ES-I3 (cell line): ENCODE results near the gene DRAP1.
A peak's percentile ranks its signal among the peaks of the same experiment; 100 is the strongest.

ENCODE experiments used
- H3K36me3 ChIP-seq: 2 replicates; pipeline ENCODE4 v1.6.1; 2013; ENCODE audit warnings: mild to moderate bottlenecking, low read length, control low read depth, moderate library complexity; ENCODE audit not compliant: insufficient read depth
- H3K4me1 ChIP-seq: 2 replicates; pipeline ENCODE4 v1.6.1; 2013; ENCODE audit warnings: mild to moderate bottlenecking, control low read depth, low read length; ENCODE audit not compliant: insufficient read depth
- H3K9ac ChIP-seq: 2 replicates; pipeline ENCODE4 v1.6.1; 2013; ENCODE audit warnings: low read depth, mild to moderate bottlenecking, low read length, moderate library complexity
- H3K9me3 ChIP-seq: 2 replicates; pipeline ENCODE4 v1.6.1; 2013; ENCODE audit warnings: mild to moderate bottlenecking, low read length, moderate library complexity; ENCODE audit not compliant: control insufficient read depth, insufficient read depth

The DRAP1 gene

DNA sequence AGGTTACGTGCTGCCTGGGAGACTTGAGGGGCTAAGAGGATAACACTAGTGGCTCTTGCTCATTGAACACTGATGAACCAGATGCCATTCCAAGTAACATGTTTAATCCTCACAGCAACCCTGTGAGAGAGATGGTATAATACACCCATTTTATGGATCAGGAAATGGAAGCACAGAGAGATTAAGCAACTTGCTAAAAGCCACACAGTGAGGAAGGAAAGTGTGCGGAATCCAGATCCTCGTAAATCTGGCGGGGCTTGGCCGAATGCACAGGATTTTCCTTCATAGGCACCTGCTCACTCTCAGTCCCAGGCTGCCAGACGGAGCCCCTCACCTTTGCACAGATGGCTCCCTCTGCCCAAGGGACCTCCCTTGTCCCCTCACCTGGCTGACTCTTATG is 11.3 kb upstream of the DRAP1 start:
- Histone ChIP-seq H3K36me3 (no peaks in the 10 kb centered on the region), H3K4me1 (peaks cover 19% of the 10 kb centered on the region; the same call in 1 of the 2 replicates), H3K9me3 (no peaks in the 10 kb centered on the region), H3K9ac (no peak overlapping the region)

DNA sequence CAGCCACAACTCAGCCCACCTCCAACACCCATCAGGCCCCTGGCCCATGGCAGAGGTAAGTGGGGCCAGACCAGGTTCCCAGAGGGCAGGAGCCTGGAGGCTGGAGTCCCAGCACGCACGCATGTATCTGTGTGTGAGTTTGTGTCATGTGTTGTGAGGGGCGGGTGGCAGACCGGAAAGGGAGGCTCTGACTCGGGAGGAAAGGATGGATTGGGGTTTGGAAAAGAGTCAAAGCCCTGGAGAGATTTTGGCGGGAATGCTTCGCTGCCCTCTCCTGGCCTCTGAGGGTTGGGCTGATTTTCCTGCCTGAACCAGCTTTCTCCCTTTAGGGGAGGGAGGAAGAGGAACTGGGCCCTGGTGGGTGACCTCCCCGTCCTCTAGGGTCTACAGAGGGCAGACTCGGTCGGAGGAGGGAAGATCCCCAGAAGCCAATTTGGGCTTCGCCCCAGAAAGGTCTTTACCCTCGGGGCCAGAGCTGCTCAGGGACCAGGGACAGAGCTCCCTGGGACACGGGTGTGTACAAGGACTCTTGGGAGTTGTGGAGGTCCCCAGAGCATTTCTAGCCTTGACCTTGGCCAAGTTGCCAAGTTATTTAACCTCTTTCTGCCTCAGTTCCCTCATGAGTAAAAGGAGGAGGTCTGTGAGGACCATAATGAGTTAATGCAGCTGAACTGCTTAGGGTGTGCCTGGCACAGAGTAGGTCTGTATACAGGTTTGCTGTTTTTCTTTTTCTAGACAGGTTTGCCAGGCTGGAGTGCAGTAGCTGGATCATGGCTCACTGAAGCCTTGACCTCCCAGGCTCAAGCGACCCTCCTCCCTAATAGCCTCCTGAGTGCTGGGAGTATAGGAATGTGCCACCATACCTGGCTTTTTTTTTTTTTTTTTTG is 7.3 kb upstream of the DRAP1 start:
- H3K9ac ChIP-seq, result no peak overlapping the region
- H3K9me3 ChIP-seq, result no peaks in the 10 kb centered on the region
- H3K4me1 ChIP-seq, result peaks cover 27% of the 10 kb centered on the region; the same call in 1 of the 2 replicates
- no peaks in the 10 kb centered on the region for H3K36me3 ChIP-seq

DNA sequence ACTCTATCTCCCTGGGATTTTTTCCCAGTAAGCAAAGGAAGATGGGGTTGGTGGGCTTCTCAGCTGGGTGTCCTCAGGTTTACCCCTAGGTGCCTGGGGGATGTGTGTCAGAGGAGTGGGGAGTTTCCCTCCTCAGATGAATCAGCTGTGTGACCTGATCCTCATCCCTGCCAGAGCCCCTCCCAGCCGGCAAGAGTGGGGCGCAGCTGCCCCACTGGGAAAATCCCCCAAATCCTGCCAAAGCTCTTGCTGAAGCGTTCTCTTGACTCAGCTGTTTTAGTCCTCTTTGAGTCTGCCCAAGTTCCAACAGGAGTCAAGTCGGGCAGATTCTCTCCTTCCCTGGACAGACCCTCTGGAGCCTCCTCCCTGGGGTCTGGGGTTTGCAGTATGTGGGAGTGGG is 6.4 kb upstream of the DRAP1 start:
- Histone ChIP-seq H3K9ac (no peak overlapping the region), H3K4me1 (peaks cover 27% of the 10 kb centered on the region; the same call in 1 of the 2 replicates), H3K9me3 (no peaks in the 10 kb centered on the region), H3K36me3 (no peaks in the 10 kb centered on the region)

DNA sequence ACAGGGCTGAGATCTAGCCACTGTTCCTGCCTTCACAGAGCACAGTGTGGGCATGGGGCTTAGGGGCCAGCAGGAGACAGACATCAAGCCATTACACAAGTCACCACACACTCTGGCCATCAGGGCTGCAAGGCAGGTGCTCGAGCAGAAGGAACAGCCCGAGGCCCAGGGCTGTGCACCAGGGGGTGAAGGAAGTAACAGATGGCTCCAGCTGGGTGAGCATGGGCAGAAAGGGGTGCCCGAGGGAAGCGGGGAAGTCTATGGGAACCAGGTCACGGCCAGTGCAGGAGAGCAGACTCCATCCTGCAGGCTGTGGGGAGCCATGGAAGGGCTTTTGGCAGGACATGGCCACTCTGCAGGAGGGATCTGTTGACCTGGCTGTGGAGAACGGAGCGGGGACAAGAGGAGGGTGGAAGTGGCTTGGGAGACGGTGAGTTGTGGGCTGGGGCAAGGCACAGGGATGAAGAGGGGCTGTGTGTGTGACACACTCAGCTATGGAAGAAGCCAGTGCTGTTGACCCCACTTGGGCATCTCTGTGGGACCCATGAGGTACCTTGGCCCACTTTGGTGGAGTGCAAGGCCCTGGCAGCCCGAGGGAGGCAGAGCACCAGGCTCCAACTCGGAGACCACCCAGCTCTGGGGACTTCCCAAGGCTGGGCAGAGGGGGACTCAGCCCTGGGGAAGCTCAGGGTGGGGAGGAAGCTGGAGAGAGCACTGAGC is 4.0 kb upstream of the DRAP1 start:
- H3K36me3 ChIP-seq, result no peaks in the 10 kb centered on the region
- no peaks in the 10 kb centered on the region for H3K9me3 ChIP-seq
- H3K4me1 ChIP-seq, result peaks cover 27% of the 10 kb centered on the region; the same call in 1 of the 2 replicates
- peak overlapping the region; percentile 28; the same call in 1 of the 2 replicates for H3K9ac ChIP-seq

DNA sequence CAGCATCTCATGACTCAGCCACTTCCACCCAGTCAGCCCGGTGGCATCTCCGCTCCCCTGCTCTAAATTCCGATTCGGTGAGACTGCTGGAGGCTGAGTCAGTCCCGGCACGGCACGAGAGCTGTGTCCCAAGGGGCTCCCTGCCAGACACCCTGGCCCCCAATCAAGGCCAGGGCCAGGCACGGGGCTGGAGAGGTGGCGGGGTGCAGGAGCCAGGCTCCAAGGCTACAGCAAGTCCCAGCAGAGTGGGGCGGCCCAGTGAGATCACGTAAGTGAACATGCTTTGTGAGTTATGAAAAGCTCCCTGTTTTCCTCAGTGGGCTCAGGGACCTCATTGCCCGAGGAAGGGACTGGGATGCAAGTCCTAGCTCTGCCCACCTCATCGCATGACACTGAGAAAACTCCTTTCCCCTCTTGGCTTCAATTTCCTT is 3.4 kb upstream of the DRAP1 start:
- H3K9ac ChIP-seq, result peak overlapping the region; percentile 40
- peaks cover 27% of the 10 kb centered on the region; the same call in 1 of the 2 replicates for H3K4me1 ChIP-seq
- H3K9me3 ChIP-seq, result no peaks in the 10 kb centered on the region
- H3K36me3 ChIP-seq, result no peaks in the 10 kb centered on the region

DNA sequence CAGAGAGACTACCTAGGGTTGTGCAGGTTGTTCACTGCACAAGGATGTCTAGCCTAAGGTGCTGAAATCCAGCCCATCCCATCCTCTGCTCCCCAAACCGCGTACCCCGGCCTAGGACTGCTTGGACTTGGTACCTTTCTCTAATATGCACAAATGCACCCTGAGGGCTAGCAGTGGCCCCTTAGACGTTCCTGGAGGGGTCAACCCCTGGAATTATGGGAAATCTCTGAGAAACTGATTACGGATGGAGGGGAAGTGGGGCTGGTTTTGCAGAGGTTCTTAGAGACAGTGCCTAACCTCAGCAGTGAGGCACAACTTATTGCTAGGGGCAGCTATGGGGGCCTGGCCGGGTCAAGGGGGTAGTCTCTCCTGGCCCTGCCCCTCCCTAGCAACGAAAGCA is 2.8 kb upstream of the DRAP1 start:
- peaks cover 27% of the 10 kb centered on the region; the same call in 1 of the 2 replicates for H3K4me1 ChIP-seq
- peak overlapping the region; percentile 40 for H3K9ac ChIP-seq

DNA sequence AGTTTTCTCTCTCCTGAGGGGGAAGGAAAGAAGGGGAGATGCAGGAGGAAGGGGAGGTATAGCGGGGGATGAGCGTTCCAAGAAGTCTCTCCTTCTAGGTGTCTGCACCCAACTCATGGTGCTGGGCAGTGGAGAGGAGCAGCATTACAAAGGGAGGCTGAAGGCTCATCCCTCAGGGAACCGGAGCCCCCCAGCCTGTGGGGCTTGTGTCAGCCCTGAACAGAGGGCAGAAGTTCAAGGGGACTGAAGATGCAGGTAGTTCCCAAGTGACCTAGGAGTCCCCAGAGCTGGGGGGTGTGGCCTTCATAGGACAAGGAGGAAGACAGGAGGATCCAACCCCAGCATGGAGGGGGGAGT is 2.2 kb upstream of the DRAP1 start:
- Histone ChIP-seq H3K36me3 (no peaks in the 10 kb centered on the region; the same call in 1 of the 2 replicates), H3K4me1 (peaks cover 23% of the 10 kb centered on the region; the same call in 1 of the 2 replicates), H3K9ac (no peak overlapping the region), H3K9me3 (no peaks in the 10 kb centered on the region)

More for the DNA sequence above, 2.8 kb upstream of the DRAP1 start:
- Histone ChIP-seq H3K36me3 (no peaks in the 10 kb centered on the region), H3K9me3 (no peaks in the 10 kb centered on the region)

DNA sequence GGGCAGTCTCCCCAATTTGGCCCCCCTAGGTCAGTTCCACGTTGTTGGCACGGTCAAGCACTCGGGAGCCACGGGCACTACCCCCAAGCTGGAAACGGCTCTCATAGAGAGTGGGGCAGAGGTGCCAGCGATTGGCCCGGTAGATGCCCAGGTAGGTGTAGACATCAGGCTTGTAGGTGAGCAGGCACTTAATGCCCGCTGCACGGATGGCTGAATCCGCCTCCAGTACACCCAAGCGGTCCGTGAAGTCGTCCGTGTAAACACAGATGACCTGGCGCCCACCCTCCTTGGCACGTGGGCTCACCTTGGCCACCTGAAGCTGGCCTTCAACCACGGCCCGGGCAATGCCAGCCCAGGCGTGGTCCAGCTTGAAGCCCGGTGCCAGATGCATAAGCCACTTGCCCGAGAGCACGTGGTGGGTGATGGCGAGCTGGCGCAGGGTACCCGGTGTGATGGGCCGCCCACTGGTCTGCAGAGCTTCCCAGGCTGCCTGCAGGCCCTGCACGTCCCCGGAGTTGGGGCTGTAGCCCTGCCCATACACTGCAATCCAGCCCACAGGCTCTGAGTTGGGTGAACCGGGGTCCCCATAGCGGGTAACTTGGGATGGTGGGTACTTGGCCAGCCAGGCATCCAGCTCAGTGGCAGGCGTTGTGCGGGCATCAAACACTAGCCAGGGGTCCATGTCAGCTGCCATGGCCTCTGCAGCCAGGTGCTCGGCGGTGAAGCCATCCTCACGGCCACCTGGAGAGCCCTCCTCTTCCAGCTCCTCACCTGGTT is 1.6 kb upstream of the DRAP1 start:
- Histone ChIP-seq H3K36me3 (no peaks in the 10 kb centered on the region; the same call in 1 of the 2 replicates), H3K4me1 (peaks cover 19% of the 10 kb centered on the region; the same call in 1 of the 2 replicates)

DNA sequence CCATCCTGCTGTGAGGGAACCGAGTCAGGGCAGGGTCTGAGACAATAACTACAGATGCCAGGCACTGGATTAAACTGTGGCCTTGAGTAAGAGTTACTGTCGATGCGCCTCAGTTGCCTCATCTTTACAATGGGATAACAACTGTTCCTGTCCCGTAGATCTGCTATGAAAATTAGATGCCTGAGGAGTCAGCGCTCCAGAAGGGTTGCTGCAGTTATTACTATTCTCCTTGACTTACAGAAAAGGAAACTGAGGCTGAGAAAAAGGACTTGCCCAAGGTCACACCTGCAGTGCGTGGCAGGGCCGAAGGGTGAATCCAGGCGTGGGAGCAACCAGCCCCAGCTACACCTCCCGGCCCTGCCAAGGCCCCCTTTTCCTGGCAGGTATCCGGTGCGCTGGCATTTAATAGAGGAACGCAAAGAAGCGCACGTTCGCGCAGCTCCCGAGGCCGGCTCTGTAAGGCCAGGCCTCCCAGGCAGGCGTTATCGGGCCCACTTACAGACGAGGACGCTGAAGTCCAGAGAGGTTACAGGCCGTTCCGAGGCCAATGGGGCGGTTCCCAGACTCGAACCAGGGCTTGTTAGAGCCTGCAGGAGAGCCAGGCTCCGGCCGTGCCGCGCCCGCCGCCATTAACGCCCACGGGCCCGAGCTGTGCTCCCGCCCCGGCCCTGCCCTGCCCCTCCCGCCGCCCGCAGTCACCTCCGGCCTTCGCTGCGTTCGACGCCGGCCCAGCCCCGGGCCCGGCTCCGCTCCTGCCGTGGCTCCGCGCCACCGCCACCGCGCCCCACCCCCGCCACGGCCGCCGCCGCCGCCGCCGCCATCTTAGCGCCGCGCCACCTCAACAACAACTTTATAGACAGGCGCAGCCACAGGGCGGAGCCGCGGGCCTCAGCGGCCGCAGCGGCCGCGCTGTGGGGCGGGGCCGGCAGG is 750 bp upstream of the DRAP1 start, which contains the start of gene C11orf68:
TSS of gene C11orf68 (minus strand) at position 852 of the 930 bp plus-strand sequence. CDS start at position 821, 31 bp downstream.
- Histone ChIP-seq H3K4me1 (peaks cover 11% of the 10 kb centered on the region; the same call in 1 of the 2 replicates), H3K9me3 (no peaks in the 10 kb centered on the region), H3K36me3 (no peaks in the 10 kb centered on the region; the same call in 1 of the 2 replicates), H3K9ac (peak within 1 kb of the TSS; percentile 95)

More for the DNA sequence above, 1.6 kb upstream of the DRAP1 start:
- Histone ChIP-seq H3K9me3 (no peaks in the 10 kb centered on the region), H3K9ac (peak overlapping the region; percentile 95; the same call in 1 of the 2 replicates)

DNA sequence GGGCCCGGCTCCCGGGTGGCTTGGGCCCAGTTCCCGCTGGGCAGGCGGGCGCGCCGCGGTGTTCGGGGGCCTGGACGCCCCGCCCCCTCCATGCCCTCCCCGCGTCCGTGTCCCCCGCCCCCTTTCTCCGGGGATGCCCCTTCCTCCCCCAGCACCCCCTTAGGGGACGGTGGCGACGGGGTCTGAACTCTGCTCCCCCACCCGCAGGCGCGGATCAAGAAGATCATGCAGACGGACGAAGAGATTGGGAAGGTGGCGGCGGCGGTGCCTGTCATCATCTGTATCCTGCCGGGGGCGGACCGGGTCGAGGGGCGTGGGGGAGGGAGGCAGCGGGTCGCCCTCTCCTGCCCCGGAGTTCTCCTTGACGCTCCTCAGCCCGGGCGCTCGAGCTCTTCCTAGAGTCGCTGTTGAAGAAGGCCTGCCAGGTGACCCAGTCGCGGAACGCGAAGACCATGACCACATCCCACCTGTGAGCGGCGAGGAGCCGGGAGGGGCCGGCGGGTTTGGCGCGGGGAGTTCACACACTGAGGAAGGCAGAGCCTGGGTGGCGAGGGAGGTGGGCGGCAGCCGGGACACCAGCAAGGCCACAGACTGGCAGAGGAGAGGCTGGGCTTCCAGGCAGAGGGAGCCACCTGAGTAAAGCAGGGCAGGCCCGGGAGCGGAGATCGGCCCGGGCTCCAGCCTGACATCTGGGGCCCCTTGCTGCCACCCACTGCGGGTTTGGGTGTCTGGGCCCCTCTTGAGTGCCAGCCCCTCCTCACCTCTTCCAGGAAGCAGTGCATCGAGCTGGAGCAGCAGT is 546 bp downstream of the DRAP1 start:
- Histone ChIP-seq H3K9me3 (no peaks in the 10 kb centered on the region), H3K4me1 (peaks cover 11% of the 10 kb centered on the region; the same call in 1 of the 2 replicates), H3K36me3 (no peaks in the 10 kb centered on the region; the same call in 1 of the 2 replicates), H3K9ac (peak overlapping the region; percentile 68)

DNA sequence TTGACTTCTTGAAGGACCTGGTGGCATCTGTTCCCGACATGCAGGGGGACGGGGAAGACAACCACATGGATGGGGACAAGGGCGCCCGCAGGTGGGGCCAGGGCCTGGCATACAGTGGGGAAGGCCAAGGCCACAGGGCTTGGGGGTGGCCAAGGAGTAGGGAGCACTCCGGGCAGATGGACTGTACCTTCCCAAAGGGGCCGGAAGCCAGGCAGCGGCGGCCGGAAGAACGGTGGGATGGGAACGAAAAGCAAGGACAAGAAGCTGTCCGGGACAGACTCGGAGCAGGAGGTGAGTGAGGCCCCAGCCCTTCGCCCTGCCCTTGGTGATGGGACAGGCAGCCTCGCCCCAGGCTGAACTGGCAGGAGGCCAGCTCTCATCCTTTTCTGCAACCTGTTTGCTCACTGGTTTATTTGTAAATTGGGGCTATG is 1.2 kb downstream of the DRAP1 start:
- peak overlapping the region; percentile 68; the same call in 1 of the 2 replicates for H3K9ac ChIP-seq
- peaks cover 11% of the 10 kb centered on the region; the same call in 1 of the 2 replicates for H3K4me1 ChIP-seq
- H3K36me3 ChIP-seq, result no peaks in the 10 kb centered on the region; the same call in 1 of the 2 replicates
- no peaks in the 10 kb centered on the region for H3K9me3 ChIP-seq

DNA sequence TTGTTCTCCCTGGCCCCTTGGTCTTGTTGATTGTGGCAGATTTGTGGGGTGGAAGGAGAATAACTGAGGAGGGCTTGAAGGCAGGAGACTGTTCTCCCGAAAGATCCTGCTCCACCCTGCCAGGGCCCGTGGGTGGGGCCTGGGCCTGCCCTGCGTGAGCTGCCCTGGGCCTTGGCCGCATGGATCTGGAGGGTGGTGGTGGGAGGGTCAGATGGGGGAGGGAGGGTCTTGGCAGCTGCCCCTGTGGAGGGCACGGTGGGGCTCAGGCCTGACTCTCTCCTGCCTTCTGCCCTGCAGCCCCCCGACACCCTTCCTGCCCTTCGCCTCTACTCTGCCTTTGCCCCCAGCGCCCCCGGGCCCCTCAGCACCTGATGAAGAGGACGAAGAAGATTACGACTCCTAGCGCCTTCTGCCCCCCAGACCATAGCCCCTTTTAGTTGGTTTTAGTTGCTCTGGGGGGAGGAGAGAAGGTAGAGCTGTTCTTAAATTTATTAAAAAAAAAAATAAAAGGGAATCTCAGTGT is 1.9 kb downstream of the DRAP1 start:
- H3K9ac ChIP-seq, result no peak overlapping the region
- H3K9me3 ChIP-seq, result no peaks in the 10 kb centered on the region
- no peaks in the 10 kb centered on the region; the same call in 1 of the 2 replicates for H3K36me3 ChIP-seq
- H3K4me1 ChIP-seq, result peaks cover 8% of the 10 kb centered on the region; the same call in 1 of the 2 replicates
